Neutrophil (primary cell): Measurements from ENCODE around the gene DSCAM.

Experiments used
- H3K27ac ChIP-seq: fragments of 200-600 bp; sonication (generic); 2 replicates; pipeline ENCODE4 v1.5.1; 2016; ENCODE audit warnings: mild to moderate bottlenecking, moderate library complexity
- H3K27me3 ChIP-seq: fragments of 200-600 bp; sonication (generic); 2 replicates; pipeline ENCODE4 v1.6.0; 2016; ENCODE audit warnings: mild to moderate bottlenecking
- H3K36me3 ChIP-seq: fragments of 200-600 bp; sonication (generic); 2 replicates; pipeline ENCODE4 v1.5.1; 2017
- H3K4me1 ChIP-seq, 2 experiments: fragments of 200-600 bp in 1 of 2; sonication (generic) in 1 of 2; 1 replicate in 1 of 2; 2 replicates in 1 of 2; pipeline versions ENCODE4 v1.5.1 to v1.6.1; 2013 to 2016; ENCODE audit warnings: low read depth in 1 of 2, low read length in 1 of 2, mild to moderate bottlenecking in 1 of 2, moderate library complexity in 1 of 2; ENCODE audit not compliant: control insufficient read depth in 1 of 2, insufficient read depth in 1 of 2
- H3K4me3 ChIP-seq, 2 experiments: fragments of 200-600 bp in 1 of 2; sonication (generic) in 1 of 2; 1 replicate in 1 of 2; 2 replicates in 1 of 2; pipeline ENCODE4 v1.5.1; 2013 to 2016; ENCODE audit warnings: low read depth in 1 of 2, low read length in 1 of 2, mild to moderate bottlenecking in 1 of 2, moderate library complexity in 1 of 2
- H3K9me3 ChIP-seq: fragments of 200-600 bp; sonication (generic); 2 replicates; pipeline ENCODE4 v1.5.1; 2016
- TF ChIP-seq, protein P1 (sequence below): fragments of 200-600 bp; sonication (generic); IDR thresholded peaks from 2 replicates; pipeline ENCODE4 v1.5.1; 2016; ENCODE audit warnings: antibody characterized with exemption

The DSCAM gene

DNA sequence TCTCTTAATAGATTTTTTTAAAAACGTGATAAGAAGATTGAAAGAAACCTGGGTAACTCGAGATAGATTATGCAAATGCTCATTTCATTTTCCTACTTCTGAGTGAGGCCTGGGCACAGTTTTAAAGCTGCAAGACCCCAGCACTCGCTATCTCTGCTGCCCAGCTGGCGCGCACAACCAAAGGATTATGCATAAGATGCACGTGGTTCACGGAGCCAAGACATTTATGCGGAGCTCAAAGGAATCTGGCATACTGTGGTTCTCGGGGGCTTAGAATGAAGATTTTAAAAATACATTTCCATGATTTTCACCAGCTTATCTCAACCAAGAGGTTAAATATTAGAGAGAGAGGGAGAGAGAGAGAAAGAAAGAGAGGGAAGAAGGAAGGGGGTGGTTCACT, 210.9 kb downstream of the DSCAM start:
- TF ChIP-seq, protein P1, sequence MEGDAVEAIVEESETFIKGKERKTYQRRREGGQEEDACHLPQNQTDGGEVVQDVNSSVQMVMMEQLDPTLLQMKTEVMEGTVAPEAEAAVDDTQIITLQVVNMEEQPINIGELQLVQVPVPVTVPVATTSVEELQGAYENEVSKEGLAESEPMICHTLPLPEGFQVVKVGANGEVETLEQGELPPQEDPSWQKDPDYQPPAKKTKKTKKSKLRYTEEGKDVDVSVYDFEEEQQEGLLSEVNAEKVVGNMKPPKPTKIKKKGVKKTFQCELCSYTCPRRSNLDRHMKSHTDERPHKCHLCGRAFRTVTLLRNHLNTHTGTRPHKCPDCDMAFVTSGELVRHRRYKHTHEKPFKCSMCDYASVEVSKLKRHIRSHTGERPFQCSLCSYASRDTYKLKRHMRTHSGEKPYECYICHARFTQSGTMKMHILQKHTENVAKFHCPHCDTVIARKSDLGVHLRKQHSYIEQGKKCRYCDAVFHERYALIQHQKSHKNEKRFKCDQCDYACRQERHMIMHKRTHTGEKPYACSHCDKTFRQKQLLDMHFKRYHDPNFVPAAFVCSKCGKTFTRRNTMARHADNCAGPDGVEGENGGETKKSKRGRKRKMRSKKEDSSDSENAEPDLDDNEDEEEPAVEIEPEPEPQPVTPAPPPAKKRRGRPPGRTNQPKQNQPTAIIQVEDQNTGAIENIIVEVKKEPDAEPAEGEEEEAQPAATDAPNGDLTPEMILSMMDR: no peak
- no peaks in the 10 kb centered on the region for H3K9me3 ChIP-seq
- no peak overlapping the region for H3K27ac ChIP-seq
- no peak overlapping the region for H3K4me3 ChIP-seq
- no peaks in the 10 kb centered on the region for H3K36me3 ChIP-seq
- H3K27me3 ChIP-seq: no peaks in the 10 kb centered on the region
- H3K4me1 ChIP-seq: no peaks in the 10 kb centered on the region

- TF ChIP-seq, protein P1: no peak
- Histone ChIP-seq H3K4me1 (no peaks in the 10 kb centered on the region), H3K9me3 (no peaks in the 10 kb centered on the region)
Measured at GRCh38 chr21:40635391-40635790, 211.6 kb downstream of the DSCAM start.

DNA sequence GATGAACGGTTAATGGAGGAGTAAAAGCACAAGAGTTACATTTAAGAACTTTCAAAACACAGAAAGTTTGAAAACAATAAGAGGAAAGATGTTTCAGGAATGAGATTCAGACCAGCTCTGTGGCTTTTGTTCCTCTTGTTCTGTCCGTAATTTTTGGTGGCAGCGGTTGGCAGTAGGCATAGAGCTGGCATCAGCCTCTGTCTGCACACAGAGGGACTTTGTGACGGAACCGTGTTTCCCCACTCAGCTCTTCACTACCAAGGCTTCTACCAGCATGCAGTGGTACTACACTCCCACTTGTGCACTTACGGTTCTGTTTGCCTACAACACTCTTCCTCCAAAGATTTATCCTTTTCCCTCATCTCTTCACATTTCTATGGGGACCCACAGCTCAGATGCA, 212.8 kb downstream of the DSCAM start:
- Histone ChIP-seq H3K27ac (no peak overlapping the region), H3K27me3 (no peaks in the 10 kb centered on the region), H3K4me3 (no peak overlapping the region), H3K4me1 (no peaks in the 10 kb centered on the region), H3K9me3 (no peaks in the 10 kb centered on the region), H3K36me3 (no peaks in the 10 kb centered on the region)
- TF ChIP-seq, protein P1: no peak

More at GRCh38 chr21:40635391-40635790, 211.6 kb downstream of the DSCAM start:
- Histone ChIP-seq H3K27me3 (no peaks in the 10 kb centered on the region), H3K36me3 (no peaks in the 10 kb centered on the region), H3K4me3 (no peak overlapping the region), H3K27ac (no peak overlapping the region)

GRCh38 chr21:40633048-40633447, 213.9 kb downstream of the DSCAM start:
- Histone ChIP-seq H3K27me3 (no peaks in the 10 kb centered on the region), H3K4me3 (no peak overlapping the region), H3K4me1 (no peaks in the 10 kb centered on the region), H3K36me3 (no peaks in the 10 kb centered on the region), H3K9me3 (no peaks in the 10 kb centered on the region), H3K27ac (no peak overlapping the region)
- TF ChIP-seq, protein P1: no peak

DNA sequence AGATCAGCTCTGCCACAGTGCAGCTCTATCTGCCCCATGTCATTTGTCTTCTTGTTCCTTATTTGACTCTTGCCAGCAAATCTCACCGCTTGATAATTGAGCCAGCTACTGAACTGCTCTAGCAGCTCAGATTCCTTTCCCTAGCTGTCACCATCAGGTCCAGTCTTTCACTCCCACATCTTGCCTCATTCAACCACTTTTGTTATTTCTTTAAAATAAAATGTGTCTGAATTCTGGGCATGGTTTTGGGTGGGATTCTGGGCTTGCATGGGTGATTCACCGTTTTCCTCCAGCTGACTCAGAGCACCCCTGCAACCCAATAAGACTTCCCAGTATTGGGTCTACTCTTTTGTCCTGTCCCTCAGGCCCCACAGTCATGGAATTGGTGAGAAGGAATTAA, 215.7 kb downstream of the DSCAM start:
- Histone ChIP-seq H3K9me3 (no peaks in the 10 kb centered on the region), H3K27ac (no peak overlapping the region), H3K4me3 (no peak overlapping the region), H3K4me1 (no peaks in the 10 kb centered on the region), H3K36me3 (no peaks in the 10 kb centered on the region), H3K27me3 (no peaks in the 10 kb centered on the region)
- TF ChIP-seq, protein P1: no peak

DNA sequence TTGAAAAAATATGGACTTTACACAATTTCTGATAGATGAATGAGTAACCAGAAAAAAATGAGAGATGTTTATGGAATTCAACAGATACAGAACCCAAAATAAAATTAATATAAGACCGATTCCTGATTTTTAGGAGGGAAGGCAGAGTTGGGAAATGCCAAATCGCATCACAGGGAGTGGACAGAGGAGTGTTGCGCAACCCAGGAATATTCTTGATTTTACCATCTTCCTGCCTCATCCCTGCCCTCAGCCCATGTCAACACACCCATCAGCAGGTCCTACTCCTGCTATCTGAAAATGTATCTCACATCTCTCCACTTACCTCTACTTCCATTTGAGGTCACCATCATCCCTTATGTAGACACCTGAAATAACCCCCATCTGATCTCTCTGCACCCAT, 221.0 kb downstream of the DSCAM start:
- Histone ChIP-seq H3K4me1 (no peaks in the 10 kb centered on the region), H3K27ac (no peak overlapping the region), H3K27me3 (no peaks in the 10 kb centered on the region), H3K4me3 (no peak overlapping the region), H3K9me3 (no peaks in the 10 kb centered on the region), H3K36me3 (no peaks in the 10 kb centered on the region)
- TF ChIP-seq, protein P1: no peak
